ENCODE results near the gene FNDC3A.

Gene FNDC3A

DNA sequence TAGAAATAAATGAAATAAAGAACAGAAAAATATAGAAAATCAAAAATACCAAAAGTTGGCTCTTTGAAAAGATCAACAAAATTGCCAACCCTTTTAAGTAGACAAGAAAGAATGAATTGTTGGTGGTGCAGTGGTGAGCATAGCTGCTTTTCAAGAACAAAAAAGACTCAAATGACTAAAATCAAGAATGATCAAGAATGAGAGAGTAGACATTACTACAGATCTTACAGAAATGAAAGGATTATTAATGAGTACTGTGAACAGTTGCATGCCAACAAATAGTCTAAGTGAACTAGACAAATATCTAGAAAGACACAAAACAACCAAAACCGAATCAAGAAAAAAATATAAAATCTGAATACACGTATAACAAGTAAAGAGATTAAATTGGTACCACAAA is 53.9 kb downstream of the FNDC3A start:
- no peak for DNase-seq (ENCODE audit: extremely low read depth, insufficient read length)
- Histone ChIP-seq H3K27me3 (replicated peaks; ENCODE audit: control insufficient read depth, insufficient read depth, low read length) (no peaks in the 10 kb centered on the region), H3K4me3 (replicated peaks; ENCODE audit: low read depth, low read length) (no peak overlapping the region), H3K36me3 (ENCODE audit: control insufficient read depth, insufficient read depth, low read length) (no peaks in the 10 kb centered on the region; the same call in 1 of the 2 replicates)
- TF ChIP-seq, protein P1, sequence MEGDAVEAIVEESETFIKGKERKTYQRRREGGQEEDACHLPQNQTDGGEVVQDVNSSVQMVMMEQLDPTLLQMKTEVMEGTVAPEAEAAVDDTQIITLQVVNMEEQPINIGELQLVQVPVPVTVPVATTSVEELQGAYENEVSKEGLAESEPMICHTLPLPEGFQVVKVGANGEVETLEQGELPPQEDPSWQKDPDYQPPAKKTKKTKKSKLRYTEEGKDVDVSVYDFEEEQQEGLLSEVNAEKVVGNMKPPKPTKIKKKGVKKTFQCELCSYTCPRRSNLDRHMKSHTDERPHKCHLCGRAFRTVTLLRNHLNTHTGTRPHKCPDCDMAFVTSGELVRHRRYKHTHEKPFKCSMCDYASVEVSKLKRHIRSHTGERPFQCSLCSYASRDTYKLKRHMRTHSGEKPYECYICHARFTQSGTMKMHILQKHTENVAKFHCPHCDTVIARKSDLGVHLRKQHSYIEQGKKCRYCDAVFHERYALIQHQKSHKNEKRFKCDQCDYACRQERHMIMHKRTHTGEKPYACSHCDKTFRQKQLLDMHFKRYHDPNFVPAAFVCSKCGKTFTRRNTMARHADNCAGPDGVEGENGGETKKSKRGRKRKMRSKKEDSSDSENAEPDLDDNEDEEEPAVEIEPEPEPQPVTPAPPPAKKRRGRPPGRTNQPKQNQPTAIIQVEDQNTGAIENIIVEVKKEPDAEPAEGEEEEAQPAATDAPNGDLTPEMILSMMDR (IDR thresholded peaks at IDR 0.05; ENCODE audit: insufficient read depth, low read length, poor library complexity, severe bottlenecking), result no peak

DNA sequence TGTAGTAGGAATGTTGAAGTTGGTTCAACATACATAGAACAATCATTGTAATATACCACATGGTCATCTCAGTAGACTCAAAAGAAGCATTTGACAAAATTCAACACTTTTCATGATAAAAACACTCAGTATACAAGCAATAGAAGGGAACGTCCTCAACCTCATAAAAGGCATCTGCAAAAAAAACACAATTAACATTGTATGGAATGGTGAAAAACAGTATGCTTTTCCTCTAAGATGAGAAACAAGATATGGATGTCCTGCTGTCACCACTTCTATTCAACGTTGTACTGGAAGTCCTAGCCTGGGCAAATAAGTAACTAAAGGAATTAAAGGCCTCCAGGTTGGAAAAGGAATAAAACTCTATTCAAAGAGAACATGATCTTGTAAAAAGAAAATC is 54.5 kb downstream of the FNDC3A start:
- no peak overlapping the region for H3K4me3 ChIP-seq (replicated peaks; ENCODE audit: low read depth, low read length)
- no peaks in the 10 kb centered on the region; the same call in 1 of the 2 replicates for H3K36me3 ChIP-seq (ENCODE audit: control insufficient read depth, insufficient read depth, low read length)
- TF ChIP-seq, protein P1 (IDR thresholded peaks at IDR 0.05; ENCODE audit: insufficient read depth, low read length, poor library complexity, severe bottlenecking), result no peak
- no peak for DNase-seq (ENCODE audit: extremely low read depth, insufficient read length)
- H3K27me3 ChIP-seq (replicated peaks; ENCODE audit: control insufficient read depth, insufficient read depth, low read length), result no peaks in the 10 kb centered on the region

DNA sequence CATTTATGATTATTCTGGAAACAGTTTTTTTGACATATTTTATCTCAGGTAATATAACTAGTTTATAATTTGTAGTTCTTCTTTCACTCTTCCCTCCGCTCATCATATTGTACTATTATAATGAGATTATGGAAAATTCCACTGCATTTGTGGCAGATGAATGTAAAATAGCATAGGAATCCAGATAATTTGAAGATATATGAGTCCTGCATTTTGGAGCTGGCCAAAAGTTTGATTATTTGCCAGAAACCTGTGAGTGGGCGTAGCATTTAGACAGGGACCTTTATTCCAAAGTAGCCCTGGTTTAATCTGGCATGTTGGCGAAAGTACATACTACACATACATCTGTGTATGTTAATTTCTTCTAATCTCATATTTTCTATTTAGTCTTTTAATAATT is 65.2 kb downstream of the FNDC3A start:
- TF ChIP-seq, protein P1 (IDR thresholded peaks at IDR 0.05; ENCODE audit: insufficient read depth, low read length, poor library complexity, severe bottlenecking), result no peak
- Histone ChIP-seq H3K27me3 (replicated peaks; ENCODE audit: control insufficient read depth, insufficient read depth, low read length) (no peaks in the 10 kb centered on the region), H3K36me3 (ENCODE audit: control insufficient read depth, insufficient read depth, low read length) (peaks cover 2% of the 10 kb centered on the region; the same call in 1 of the 2 replicates), H3K4me3 (replicated peaks; ENCODE audit: low read depth, low read length) (no peak overlapping the region)
- no peak for DNase-seq (ENCODE audit: extremely low read depth, insufficient read length)

DNA sequence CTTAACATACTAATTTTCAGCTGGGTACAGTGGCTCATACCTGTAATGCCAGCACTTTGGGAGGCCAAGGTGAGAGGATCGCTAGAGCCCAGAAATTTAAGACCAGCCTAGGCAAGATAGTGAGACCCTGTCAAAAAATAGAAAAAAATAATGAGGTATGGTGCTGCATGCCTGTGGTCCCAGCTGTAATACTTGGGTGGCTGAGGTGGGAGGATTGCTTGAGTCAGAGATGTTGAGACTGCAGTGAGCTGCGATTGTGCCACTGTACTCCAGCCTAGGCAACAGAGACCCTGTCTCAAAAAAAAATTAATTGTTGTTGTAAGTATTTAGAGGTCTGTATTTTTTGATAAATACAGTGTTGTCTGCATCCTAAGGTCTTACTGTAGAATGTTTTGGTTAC is 66.8 kb downstream of the FNDC3A start:
- H3K27me3 ChIP-seq (replicated peaks; ENCODE audit: control insufficient read depth, insufficient read depth, low read length), result no peaks in the 10 kb centered on the region
- H3K4me3 ChIP-seq (replicated peaks; ENCODE audit: low read depth, low read length), result no peak overlapping the region
- TF ChIP-seq, protein P1 (IDR thresholded peaks at IDR 0.05; ENCODE audit: insufficient read depth, low read length, poor library complexity, severe bottlenecking), result no peak
- H3K36me3 ChIP-seq (ENCODE audit: control insufficient read depth, insufficient read depth, low read length), result peaks cover 2% of the 10 kb centered on the region; the same call in 1 of the 2 replicates
- DNase-seq (ENCODE audit: extremely low read depth, insufficient read length), result no peak

DNA sequence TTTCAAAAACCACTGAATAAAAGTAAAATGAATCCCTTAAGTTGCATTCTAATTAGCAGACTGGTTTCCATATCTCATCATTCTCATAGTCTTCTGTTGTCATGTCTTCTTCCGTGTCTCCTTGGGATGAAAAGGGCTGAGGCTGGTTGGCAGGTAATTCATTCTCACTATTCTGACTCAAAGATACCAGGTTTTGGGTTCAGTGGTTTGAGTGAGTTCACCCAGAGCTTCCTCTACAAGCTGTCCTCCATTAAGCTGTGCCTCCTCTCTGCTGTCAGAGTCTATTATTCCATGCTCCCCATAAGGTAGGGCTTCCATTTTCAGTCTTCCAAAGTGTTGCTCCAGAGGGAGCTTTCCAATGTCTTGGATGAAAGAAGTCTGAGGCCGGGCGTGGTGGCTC is 68.3 kb downstream of the FNDC3A start:
- no peaks in the 10 kb centered on the region for H3K27me3 ChIP-seq (replicated peaks; ENCODE audit: control insufficient read depth, insufficient read depth, low read length)
- no peak for DNase-seq (ENCODE audit: extremely low read depth, insufficient read length)
- TF ChIP-seq, protein P1 (IDR thresholded peaks at IDR 0.05; ENCODE audit: insufficient read depth, low read length, poor library complexity, severe bottlenecking), result no peak
- H3K36me3 ChIP-seq (ENCODE audit: control insufficient read depth, insufficient read depth, low read length), result peaks cover 2% of the 10 kb centered on the region; the same call in 1 of the 2 replicates
- H3K4me3 ChIP-seq (replicated peaks; ENCODE audit: low read depth, low read length), result no peak overlapping the region

DNA sequence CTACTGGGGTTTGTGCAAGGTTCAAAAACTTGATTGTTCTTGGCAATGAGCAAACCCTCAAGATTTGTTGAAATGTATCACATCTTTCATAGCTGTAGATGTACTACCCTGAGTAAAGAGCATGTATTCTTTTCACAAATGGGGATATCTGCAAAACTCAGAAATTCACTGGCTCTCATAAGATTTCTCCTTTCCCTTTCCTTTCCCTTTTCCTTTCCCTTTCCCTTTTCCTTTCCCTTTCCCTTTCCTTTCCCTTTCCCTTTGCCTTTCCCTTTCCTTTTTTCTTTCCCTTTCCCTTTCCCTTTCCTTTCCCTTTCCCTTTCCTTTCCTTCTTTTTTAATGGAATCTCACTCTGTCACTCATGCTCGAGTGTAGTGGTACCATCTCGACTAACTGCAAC is 69.1 kb downstream of the FNDC3A start:
- H3K36me3 ChIP-seq (ENCODE audit: control insufficient read depth, insufficient read depth, low read length), result peaks cover 2% of the 10 kb centered on the region; the same call in 1 of the 2 replicates
- no peak for DNase-seq (ENCODE audit: extremely low read depth, insufficient read length)
- H3K27me3 ChIP-seq (replicated peaks; ENCODE audit: control insufficient read depth, insufficient read depth, low read length), result no peaks in the 10 kb centered on the region
- TF ChIP-seq, protein P1 (IDR thresholded peaks at IDR 0.05; ENCODE audit: insufficient read depth, low read length, poor library complexity, severe bottlenecking), result no peak
- no peak overlapping the region for H3K4me3 ChIP-seq (replicated peaks; ENCODE audit: low read depth, low read length)

All from GM06990 (cell line).